ENCODE measurements around the gene ROBO1. TPM values are rescaled to one million over a fixed set of nuclear protein-coding genes. Genes with fewer than 3 reads are reported as not detected.

The ROBO1 gene
- total RNA-seq, 1 donor from 2014 or later, result 169 TPM

DNA sequence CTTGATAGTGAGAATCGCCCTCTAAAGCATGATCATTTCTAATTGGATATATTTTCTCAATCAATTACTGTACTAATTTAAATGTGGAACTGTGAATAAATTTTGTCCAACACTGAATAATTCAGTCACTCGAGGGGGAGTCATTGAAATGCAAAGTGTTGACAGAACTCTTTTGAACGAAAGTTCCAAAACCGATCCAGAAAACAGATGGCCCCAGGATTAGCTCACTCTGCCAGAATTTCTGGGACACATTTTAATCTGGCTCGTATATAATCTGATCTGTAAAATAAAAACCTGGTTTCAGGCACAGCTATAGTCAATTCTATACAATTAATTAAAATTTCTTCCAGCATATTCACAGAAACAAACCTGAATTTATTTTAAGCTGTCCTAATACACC, 580.4 kb downstream of the ROBO1 start:
- H3K9me3 Mint-ChIP-seq, result no peaks in the 10 kb centered on the region
- TF ChIP-seq EZH2phosphoT487 (IDR thresholded peaks at IDR 0.05), result no peak
- no peak for TF ChIP-seq EZH2 (IDR thresholded peaks at IDR 0.05)
- TF ChIP-seq, protein P1, sequence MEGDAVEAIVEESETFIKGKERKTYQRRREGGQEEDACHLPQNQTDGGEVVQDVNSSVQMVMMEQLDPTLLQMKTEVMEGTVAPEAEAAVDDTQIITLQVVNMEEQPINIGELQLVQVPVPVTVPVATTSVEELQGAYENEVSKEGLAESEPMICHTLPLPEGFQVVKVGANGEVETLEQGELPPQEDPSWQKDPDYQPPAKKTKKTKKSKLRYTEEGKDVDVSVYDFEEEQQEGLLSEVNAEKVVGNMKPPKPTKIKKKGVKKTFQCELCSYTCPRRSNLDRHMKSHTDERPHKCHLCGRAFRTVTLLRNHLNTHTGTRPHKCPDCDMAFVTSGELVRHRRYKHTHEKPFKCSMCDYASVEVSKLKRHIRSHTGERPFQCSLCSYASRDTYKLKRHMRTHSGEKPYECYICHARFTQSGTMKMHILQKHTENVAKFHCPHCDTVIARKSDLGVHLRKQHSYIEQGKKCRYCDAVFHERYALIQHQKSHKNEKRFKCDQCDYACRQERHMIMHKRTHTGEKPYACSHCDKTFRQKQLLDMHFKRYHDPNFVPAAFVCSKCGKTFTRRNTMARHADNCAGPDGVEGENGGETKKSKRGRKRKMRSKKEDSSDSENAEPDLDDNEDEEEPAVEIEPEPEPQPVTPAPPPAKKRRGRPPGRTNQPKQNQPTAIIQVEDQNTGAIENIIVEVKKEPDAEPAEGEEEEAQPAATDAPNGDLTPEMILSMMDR (IDR thresholded peaks at IDR 0.05), result no peak
- H3K4me2 ChIP-seq, result no peak overlapping the region
- no peak for DNase-seq (ENCODE audit: low spot score)
- H3K4me1 Mint-ChIP-seq, result peaks cover 5% of the 10 kb centered on the region
- H3F3A ChIP-seq (ENCODE audit: low read depth), result no peaks in the 10 kb centered on the region
- H3K27ac Mint-ChIP-seq, result no peak overlapping the region
- no peak overlapping the region for H3K9ac ChIP-seq
- no peaks in the 10 kb centered on the region for H3K9me3 ChIP-seq (ENCODE audit: low read depth)
- H3K4me3 ChIP-seq, result no peak overlapping the region
- no peaks in the 10 kb centered on the region for H3K27me3 Mint-ChIP-seq (ENCODE audit: insufficient read depth, low read depth)
- peaks cover under 1% of the 10 kb centered on the region for H3K36me3 Mint-ChIP-seq
- no peaks in the 10 kb centered on the region for H3K36me3 ChIP-seq
- no peaks in the 10 kb centered on the region for H4K20me1 ChIP-seq (ENCODE audit: low read depth)
- H2AFZ ChIP-seq (replicated peaks), result no peak overlapping the region
- no peak overlapping the region for H3K4me3 Mint-ChIP-seq
- H3K27ac ChIP-seq, result no peak overlapping the region
- no peaks in the 10 kb centered on the region for H3K27me3 ChIP-seq
- peaks cover 9% of the 10 kb centered on the region for H3K4me1 ChIP-seq
- H3K79me2 ChIP-seq (ENCODE audit: low read depth), result no peaks in the 10 kb centered on the region

DNA sequence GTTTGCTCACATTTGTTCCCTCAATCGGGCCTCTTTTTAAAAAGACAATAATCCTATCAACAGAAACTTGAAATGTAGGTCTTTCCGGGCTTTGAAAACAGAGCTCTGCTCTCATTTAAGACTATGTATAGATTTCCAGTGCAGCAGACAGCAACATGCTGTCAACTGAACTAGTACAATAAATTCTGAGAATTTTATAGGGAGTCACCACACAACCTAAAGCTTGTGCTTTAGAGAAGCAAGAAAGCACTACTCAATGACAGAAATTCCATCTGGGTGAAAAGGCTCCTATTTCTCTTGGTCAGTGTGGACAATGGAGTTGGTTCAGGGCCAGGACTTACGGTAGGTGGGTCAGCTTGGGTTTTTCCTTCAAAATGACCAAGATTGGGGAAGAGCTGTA, 583.5 kb downstream of the ROBO1 start:
- Mint-ChIP-seq H3K36me3 (peaks cover 1% of the 10 kb centered on the region), H3K27ac (peak overlapping the region; percentile 53), H3K27me3 (ENCODE audit: insufficient read depth, low read depth) (no peaks in the 10 kb centered on the region), H3K4me1 (peaks cover 7% of the 10 kb centered on the region), H3K9me3 (no peaks in the 10 kb centered on the region), H3K4me3 (no peak overlapping the region)
- Histone ChIP-seq H3K4me3 (no peak overlapping the region), H3K36me3 (no peaks in the 10 kb centered on the region), H3K27me3 (no peaks in the 10 kb centered on the region), H3K9me3 (ENCODE audit: low read depth) (no peaks in the 10 kb centered on the region), H3K79me2 (ENCODE audit: low read depth) (no peaks in the 10 kb centered on the region), H3K9ac (no peak overlapping the region), H3K4me2 (no peak overlapping the region), H3F3A (ENCODE audit: low read depth) (no peaks in the 10 kb centered on the region), H3K4me1 (peaks cover 21% of the 10 kb centered on the region), H4K20me1 (ENCODE audit: low read depth) (no peaks in the 10 kb centered on the region), H3K27ac (no peak overlapping the region), H2AFZ (replicated peaks) (peak overlapping the region; percentile 63)
- TF ChIP-seq EZH2 (IDR thresholded peaks at IDR 0.05), result no peak
- DNase-seq (ENCODE audit: low spot score), result no peak

DNA sequence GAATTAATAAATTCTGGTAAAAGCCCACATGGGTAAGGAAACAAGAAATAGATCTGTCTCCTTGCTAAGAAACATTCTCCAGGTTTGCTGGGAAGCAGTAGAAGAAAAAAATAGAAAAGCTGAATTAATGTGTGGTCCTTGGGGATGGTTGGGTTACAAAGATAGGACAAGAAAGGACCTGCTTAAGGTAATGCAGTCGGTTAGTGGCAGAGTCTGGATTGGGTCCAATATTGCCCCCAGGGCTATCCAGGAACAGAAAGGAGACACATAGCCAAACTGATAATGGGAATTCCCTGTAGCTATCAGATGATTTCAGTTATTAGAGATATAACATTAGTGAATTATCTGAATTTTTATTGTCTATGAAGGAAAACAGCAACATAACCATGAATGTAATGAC, 584.3 kb downstream of the ROBO1 start:
- Histone ChIP-seq H3K4me2 (no peak overlapping the region), H3K4me1 (peaks cover 29% of the 10 kb centered on the region), H3K9me3 (ENCODE audit: low read depth) (no peaks in the 10 kb centered on the region), H3K36me3 (no peaks in the 10 kb centered on the region), H3K79me2 (ENCODE audit: low read depth) (no peaks in the 10 kb centered on the region), H4K20me1 (ENCODE audit: low read depth) (no peaks in the 10 kb centered on the region), H3K27me3 (no peaks in the 10 kb centered on the region), H3F3A (ENCODE audit: low read depth) (peaks cover 7% of the 10 kb centered on the region), H3K27ac (no peak overlapping the region), H2AFZ (replicated peaks) (no peak overlapping the region), H3K9ac (no peak overlapping the region), H3K4me3 (no peak overlapping the region)
- Mint-ChIP-seq H3K4me3 (no peak overlapping the region), H3K27ac (no peak overlapping the region), H3K9me3 (no peaks in the 10 kb centered on the region), H3K27me3 (ENCODE audit: insufficient read depth, low read depth) (no peaks in the 10 kb centered on the region), H3K4me1 (peaks cover 12% of the 10 kb centered on the region), H3K36me3 (peaks cover 1% of the 10 kb centered on the region)
- TF ChIP-seq EZH2phosphoT487 (IDR thresholded peaks at IDR 0.05), result no peak
- TF ChIP-seq, protein P1 (IDR thresholded peaks at IDR 0.05), result no peak
- TF ChIP-seq EZH2 (IDR thresholded peaks at IDR 0.05), result no peak
- DNase-seq (ENCODE audit: low spot score), result no peak

DNA sequence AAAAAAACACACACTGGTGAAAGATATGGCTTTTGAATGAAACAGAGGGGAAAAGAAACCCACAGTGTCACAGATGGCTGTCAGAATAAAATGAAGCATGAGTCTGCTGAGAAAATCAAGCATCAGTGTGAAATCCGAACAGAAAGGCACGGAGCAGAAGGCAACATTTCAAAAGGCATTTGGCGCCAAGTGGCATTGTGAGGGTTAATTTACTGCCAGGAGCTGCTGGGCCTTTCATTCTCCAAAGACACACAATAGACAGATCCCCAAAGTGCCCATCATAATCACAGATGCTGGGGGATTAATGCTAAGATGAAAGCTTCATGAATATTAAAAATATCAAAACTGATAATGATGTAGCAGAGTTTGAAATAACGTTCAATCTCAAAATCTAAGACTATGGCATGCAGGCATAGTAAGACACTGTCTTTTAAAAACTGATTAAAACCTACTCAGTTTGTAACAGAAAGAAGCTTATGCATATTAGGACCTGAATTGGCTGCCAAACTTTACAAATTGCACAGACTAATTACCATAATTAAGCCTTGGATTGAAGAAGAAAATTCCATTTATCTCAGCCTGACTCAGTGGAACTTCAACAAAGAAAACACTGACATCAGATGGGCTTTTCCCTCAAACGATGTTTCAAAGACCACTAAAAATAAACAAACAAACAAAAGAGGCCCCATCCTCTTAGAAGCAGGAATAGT, 589.2 kb downstream of the ROBO1 start:
- Mint-ChIP-seq H3K27ac (peak overlapping the region; percentile 87), H3K4me3 (no peak overlapping the region), H3K4me1 (peaks cover 21% of the 10 kb centered on the region), H3K9me3 (no peaks in the 10 kb centered on the region), H3K27me3 (ENCODE audit: insufficient read depth, low read depth) (no peaks in the 10 kb centered on the region), H3K36me3 (peaks cover 1% of the 10 kb centered on the region)
- DNase-seq (ENCODE audit: low spot score), result peak; percentile 74
- Histone ChIP-seq H2AFZ (replicated peaks) (peak overlapping the region; percentile 22), H3K9me3 (ENCODE audit: low read depth) (no peaks in the 10 kb centered on the region), H3K9ac (no peak overlapping the region), H3K36me3 (no peaks in the 10 kb centered on the region), H3K4me1 (peaks cover 31% of the 10 kb centered on the region), H3K4me2 (peak overlapping the region; percentile 66), H3K27me3 (no peaks in the 10 kb centered on the region), H3K4me3 (peak overlapping the region; percentile 22), H3K27ac (peak overlapping the region; percentile 54), H3K79me2 (ENCODE audit: low read depth) (no peaks in the 10 kb centered on the region), H3F3A (ENCODE audit: low read depth) (peaks cover 7% of the 10 kb centered on the region), H4K20me1 (ENCODE audit: low read depth) (no peaks in the 10 kb centered on the region)
- no peak for TF ChIP-seq EZH2 (IDR thresholded peaks at IDR 0.05)
